ENCODE data around the gene CRYBB3. TPM values are rescaled to one million over a fixed set of nuclear protein-coding genes. Genes with fewer than 3 reads are reported as not detected.

CRYBB3 gene
- total RNA-seq, 1 experiment from 2014 or later = 0.48 TPM

GRCh38 chr22:25174888-25175411 lies 24.7 kb upstream of the CRYBB3 start:
- TF ChIP-seq JAZF1 (CRISPR knock-in tag; IDR thresholded peaks at IDR 0.05) = no peak
- TF ChIP-seq CREB1 (CRISPR knock-in tag; IDR thresholded peaks at IDR 0.05) = no peak
- TF ChIP-seq, protein P1, sequence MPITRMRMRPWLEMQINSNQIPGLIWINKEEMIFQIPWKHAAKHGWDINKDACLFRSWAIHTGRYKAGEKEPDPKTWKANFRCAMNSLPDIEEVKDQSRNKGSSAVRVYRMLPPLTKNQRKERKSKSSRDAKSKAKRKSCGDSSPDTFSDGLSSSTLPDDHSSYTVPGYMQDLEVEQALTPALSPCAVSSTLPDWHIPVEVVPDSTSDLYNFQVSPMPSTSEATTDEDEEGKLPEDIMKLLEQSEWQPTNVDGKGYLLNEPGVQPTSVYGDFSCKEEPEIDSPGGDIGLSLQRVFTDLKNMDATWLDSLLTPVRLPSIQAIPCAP (CRISPR knock-in tag; IDR thresholded peaks at IDR 0.05) = no peak
- H3K27ac Mint-ChIP-seq = no peak overlapping the region

GRCh38 chr22:25176175-25176574 lies 23.5 kb upstream of the CRYBB3 start:
- Mint-ChIP-seq H3K27ac (peak overlapping the region; percentile 67), H3K36me3 (peaks cover 16% of the 10 kb centered on the region), H3K27me3 (ENCODE audit: low read depth) (no peaks in the 10 kb centered on the region), H3K9me3 (peaks cover 8% of the 10 kb centered on the region), H3K4me3 (no peak overlapping the region), H3K4me1 (peaks cover 7% of the 10 kb centered on the region)
- ATAC-seq (no peak), DNase-seq (ENCODE audit: low spot score) (no peak)
- TF ChIP-seq IRF2 (CRISPR knock-in tag; IDR thresholded peaks at IDR 0.05; ENCODE audit: borderline replicate concordance, low read depth) (no peak), NR1H2 (CRISPR knock-in tag; IDR thresholded peaks at IDR 0.05) (no peak), ETV6 (CRISPR knock-in tag; IDR thresholded peaks at IDR 0.05) (no peak), ZNF671 (CRISPR knock-in tag; IDR thresholded peaks at IDR 0.05) (no peak), NFATC4 (CRISPR knock-in tag; IDR thresholded peaks at IDR 0.05) (no peak), NR2C2 (CRISPR knock-in tag; IDR thresholded peaks at IDR 0.05) (no peak), ESRRA (CRISPR knock-in tag; IDR thresholded peaks at IDR 0.05; ENCODE audit: borderline replicate concordance) (no peak), ARID4B (CRISPR knock-in tag; IDR thresholded peaks at IDR 0.05; ENCODE audit: borderline replicate concordance) (no peak), ZNF121 (CRISPR knock-in tag; IDR thresholded peaks at IDR 0.05) (no peak), GTF2I (CRISPR knock-in tag; conservative IDR thresholded peaks at IDR 0.05) (no peak)
- TF ChIP-seq, protein P2, sequence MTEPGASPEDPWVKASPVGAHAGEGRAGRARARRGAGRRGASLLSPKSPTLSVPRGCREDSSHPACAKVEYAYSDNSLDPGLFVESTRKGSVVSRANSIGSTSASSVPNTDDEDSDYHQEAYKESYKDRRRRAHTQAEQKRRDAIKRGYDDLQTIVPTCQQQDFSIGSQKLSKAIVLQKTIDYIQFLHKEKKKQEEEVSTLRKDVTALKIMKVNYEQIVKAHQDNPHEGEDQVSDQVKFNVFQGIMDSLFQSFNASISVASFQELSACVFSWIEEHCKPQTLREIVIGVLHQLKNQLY (CRISPR knock-in tag; IDR thresholded peaks at IDR 0.05) = no peak
- ChIA-PET POLR2A (no interaction called here), CTCF (interaction anchor here (0.8 to 1.5 kb wide), 4 partner anchors 9 to 127 kb away, joined by 3 to 4 read pairs (median 4); no protein-coding TSS in a partner anchor)

More at GRCh38 chr22:25174888-25175411, 24.7 kb upstream of the CRYBB3 start:
- no peak for DNase-seq (ENCODE audit: low spot score)
- H3K4me3 Mint-ChIP-seq = no peak overlapping the region
- peaks cover 7% of the 10 kb centered on the region for H3K4me1 Mint-ChIP-seq
- ATAC-seq = no peak
- POLR2A ChIA-PET = no interaction called here
- H3K36me3 Mint-ChIP-seq = peaks cover 15% of the 10 kb centered on the region
- H3K9me3 Mint-ChIP-seq = peaks cover 7% of the 10 kb centered on the region
- H3K27me3 Mint-ChIP-seq (ENCODE audit: low read depth) = no peaks in the 10 kb centered on the region
- CTCF ChIA-PET = no interaction called here

DNA sequence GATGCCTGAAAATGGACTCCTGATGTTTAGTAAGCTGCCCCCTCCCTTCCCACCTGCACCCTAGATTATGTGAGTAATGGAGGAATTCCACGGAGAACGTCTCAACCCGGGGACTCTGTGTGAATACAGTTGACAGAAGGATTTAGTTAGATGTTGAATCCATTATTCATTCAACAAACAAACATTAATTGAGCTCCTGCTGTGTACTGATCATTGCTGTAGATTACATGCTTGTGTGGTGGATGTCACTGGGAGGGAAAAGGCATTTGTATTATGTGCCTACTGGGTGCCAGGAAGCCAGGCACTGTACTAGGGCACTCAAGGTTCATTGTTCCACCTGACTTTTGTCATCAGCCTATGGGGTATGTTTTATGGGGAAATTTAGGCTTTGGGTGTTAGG lies 22.9 kb upstream of the CRYBB3 start:
- CTCF ChIA-PET = interaction anchor here (1.4 to 1.5 kb wide), 2 partner anchors 10 to 95 kb away, joined by 3 to 4 read pairs; no protein-coding TSS in a partner anchor
- peaks cover 7% of the 10 kb centered on the region for H3K4me1 Mint-ChIP-seq
- POLR2A ChIA-PET = no interaction called here
- peaks cover 19% of the 10 kb centered on the region for H3K36me3 Mint-ChIP-seq
- H3K9me3 Mint-ChIP-seq = peaks cover 8% of the 10 kb centered on the region
- no peak overlapping the region for H3K27ac Mint-ChIP-seq
- H3K4me3 Mint-ChIP-seq = no peak overlapping the region
- ATAC-seq (no peak), DNase-seq (ENCODE audit: low spot score) (no peak)
- no peaks in the 10 kb centered on the region for H3K27me3 Mint-ChIP-seq (ENCODE audit: low read depth)
- TF ChIP-seq OVOL2 (CRISPR knock-in tag; IDR thresholded peaks at IDR 0.05; ENCODE audit: borderline replicate concordance) (no peak), ZMAT4 (CRISPR knock-in tag; IDR thresholded peaks at IDR 0.05) (no peak), ATF3 (CRISPR knock-in tag; conservative IDR thresholded peaks at IDR 0.05) (no peak)
- TF ChIP-seq, protein P3, sequence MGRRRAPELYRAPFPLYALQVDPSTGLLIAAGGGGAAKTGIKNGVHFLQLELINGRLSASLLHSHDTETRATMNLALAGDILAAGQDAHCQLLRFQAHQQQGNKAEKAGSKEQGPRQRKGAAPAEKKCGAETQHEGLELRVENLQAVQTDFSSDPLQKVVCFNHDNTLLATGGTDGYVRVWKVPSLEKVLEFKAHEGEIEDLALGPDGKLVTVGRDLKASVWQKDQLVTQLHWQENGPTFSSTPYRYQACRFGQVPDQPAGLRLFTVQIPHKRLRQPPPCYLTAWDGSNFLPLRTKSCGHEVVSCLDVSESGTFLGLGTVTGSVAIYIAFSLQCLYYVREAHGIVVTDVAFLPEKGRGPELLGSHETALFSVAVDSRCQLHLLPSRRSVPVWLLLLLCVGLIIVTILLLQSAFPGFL (CRISPR knock-in tag; IDR thresholded peaks at IDR 0.05; ENCODE audit: borderline replicate concordance) = no peak
- TF ChIP-seq, protein P4, sequence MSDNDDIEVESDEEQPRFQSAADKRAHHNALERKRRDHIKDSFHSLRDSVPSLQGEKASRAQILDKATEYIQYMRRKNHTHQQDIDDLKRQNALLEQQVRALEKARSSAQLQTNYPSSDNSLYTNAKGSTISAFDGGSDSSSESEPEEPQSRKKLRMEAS (CRISPR knock-in tag; IDR thresholded peaks at IDR 0.05) = no peak
- TF ChIP-seq, protein P5, sequence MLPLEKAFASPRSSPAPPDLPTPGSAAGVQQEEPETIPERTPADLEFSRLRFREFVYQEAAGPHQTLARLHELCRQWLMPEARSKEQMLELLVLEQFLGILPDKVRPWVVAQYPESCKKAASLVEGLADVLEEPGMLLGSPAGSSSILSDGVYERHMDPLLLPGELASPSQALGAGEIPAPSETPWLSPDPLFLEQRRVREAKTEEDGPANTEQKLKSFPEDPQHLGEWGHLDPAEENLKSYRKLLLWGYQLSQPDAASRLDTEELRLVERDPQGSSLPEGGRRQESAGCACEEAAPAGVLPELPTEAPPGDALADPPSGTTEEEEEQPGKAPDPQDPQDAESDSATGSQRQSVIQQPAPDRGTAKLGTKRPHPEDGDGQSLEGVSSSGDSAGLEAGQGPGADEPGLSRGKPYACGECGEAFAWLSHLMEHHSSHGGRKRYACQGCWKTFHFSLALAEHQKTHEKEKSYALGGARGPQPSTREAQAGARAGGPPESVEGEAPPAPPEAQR (CRISPR knock-in tag; IDR thresholded peaks at IDR 0.05) = no peak

Data from WTC11 (cell line).